Tibial nerve (tissue), 3 donors: ENCODE results near the gene NRCAM.

Source experiments
- POLR2A ChIP-seq, 2 donors: fragments of 450-650 bp; IDR thresholded peaks; one replicate each; pipeline ENCODE4 v1.6.1; 2017; ENCODE audit warnings: antibody characterized with exemption in 2 of 2, mild to moderate bottlenecking in 2 of 2, moderate library complexity in 2 of 2
- TF ChIP-seq, protein P1 (sequence below), 5 experiments: fragments of 200-600 bp in 3 of 5; fragments of 450-650 bp in 2 of 5; sonication (generic) in 3 of 5; IDR thresholded peaks; one replicate each; pipeline ENCODE4 v1.5.1; 2016 to 2019; ENCODE audit warnings: antibody characterized with exemption in 5 of 5, mild to moderate bottlenecking in 3 of 5, moderate library complexity in 2 of 5

DNA sequence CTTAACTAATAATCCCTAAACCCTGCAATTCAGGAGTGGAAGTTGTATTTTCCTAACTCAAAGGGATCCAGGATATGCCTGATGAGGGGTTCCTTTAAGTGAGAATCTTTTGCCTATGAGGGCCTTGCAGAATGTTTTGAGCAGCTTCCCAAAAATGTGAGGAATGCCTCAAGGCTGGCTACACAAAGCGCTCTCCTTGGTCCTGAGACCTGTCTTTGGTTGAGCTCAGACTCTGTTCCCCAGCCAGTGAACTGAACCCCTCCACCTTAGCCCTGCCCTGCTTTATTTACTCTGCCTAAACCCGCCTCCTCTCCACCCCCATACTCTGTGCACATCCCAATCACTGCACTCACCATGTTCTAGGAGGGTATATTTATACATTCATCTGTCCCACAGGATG is 108.6 kb downstream of the NRCAM start:
- TF ChIP-seq, protein P1, sequence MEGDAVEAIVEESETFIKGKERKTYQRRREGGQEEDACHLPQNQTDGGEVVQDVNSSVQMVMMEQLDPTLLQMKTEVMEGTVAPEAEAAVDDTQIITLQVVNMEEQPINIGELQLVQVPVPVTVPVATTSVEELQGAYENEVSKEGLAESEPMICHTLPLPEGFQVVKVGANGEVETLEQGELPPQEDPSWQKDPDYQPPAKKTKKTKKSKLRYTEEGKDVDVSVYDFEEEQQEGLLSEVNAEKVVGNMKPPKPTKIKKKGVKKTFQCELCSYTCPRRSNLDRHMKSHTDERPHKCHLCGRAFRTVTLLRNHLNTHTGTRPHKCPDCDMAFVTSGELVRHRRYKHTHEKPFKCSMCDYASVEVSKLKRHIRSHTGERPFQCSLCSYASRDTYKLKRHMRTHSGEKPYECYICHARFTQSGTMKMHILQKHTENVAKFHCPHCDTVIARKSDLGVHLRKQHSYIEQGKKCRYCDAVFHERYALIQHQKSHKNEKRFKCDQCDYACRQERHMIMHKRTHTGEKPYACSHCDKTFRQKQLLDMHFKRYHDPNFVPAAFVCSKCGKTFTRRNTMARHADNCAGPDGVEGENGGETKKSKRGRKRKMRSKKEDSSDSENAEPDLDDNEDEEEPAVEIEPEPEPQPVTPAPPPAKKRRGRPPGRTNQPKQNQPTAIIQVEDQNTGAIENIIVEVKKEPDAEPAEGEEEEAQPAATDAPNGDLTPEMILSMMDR (IDR thresholded peaks at IDR 0.05) = no peak
- no peak for TF ChIP-seq POLR2A (IDR thresholded peaks at IDR 0.05)
